Vagina (tissue), 2 donors: ENCODE measurements around the gene POU3F3. TPM values are rescaled to one million over a fixed set of nuclear protein-coding genes. Genes with fewer than 3 reads are reported as not detected.
A peak's percentile ranks its signal among the peaks of the same experiment; 100 is the strongest.

ENCODE experiments used
- DNase-seq, 2 donors: peaks; one replicate each; pipeline ENCODE4 v3.0.0-alpha.2; 2017; ENCODE audit errors: extremely low spot score in 2 of 2
- H3K27ac ChIP-seq: fragments of 200-600 bp; sonication (generic); one replicate; pipeline ENCODE4 v1.5.1; 2019
- H3K27me3 ChIP-seq: fragments of 200-600 bp; sonication (generic); one replicate; pipeline ENCODE4 v1.5.1; 2019
- H3K36me3 ChIP-seq, 2 donors: fragments of 200-600 bp; sonication (generic); one replicate each; pipeline ENCODE4 v1.5.1; 2017 to 2019
- H3K4me1 ChIP-seq: fragments of 200-600 bp; sonication (generic); one replicate; pipeline ENCODE4 v1.5.1; 2019
- H3K4me3 ChIP-seq, 2 donors: fragments of 200-600 bp; sonication (generic); 1 replicate in 1 of 2; 2 replicates in 1 of 2; pipeline ENCODE4 v1.5.1; 2016 to 2019
- H3K9me3 ChIP-seq: fragments of 200-600 bp; sonication (generic); one replicate; pipeline ENCODE4 v1.5.1; 2019
- CTCF ChIP-seq, 3 experiments: fragments of 450-650 bp in 2 of 3; fragments of 200-600 bp in 1 of 3; sonication (generic) in 1 of 3; IDR thresholded peaks; one replicate each; pipeline ENCODE4 v1.5.1; 2017 to 2019; ENCODE audit warnings: antibody characterized with exemption in 3 of 3, mild to moderate bottlenecking in 2 of 3, moderate library complexity in 2 of 3
- POLR2A ChIP-seq, 2 donors: fragments of 450-650 bp; IDR thresholded peaks; one replicate each; pipeline ENCODE4 v1.6.1; 2017; ENCODE audit warnings: antibody characterized with exemption in 2 of 2, mild to moderate bottlenecking in 2 of 2, moderate library complexity in 2 of 2
- POLR2AphosphoS5 ChIP-seq, 2 donors: sonication (generic); formaldehyde crosslinking; IDR thresholded peaks; one replicate each; pipeline ENCODE4 v1.9.0; 2017; ENCODE audit warnings: antibody characterized with exemption in 2 of 2, mild to moderate bottlenecking in 2 of 2, low read depth in 1 of 2; ENCODE audit not compliant: insufficient read depth in 1 of 2
- intact Hi-C: fragments of 100-400 bp; cut with DNase I; formaldehyde crosslinking; loops from one replicate; pipeline ENCODE4 v1.15.1; 2023
- small RNA-seq: library from RNA; depleted of rRNA; stranded (forward); fragments of <200 nt; gene quantifications from one replicate; pipeline ENCODE3, GENCODE V24; 2016
- total RNA-seq: library from RNA; depleted of rRNA; stranded (reverse); fragments of >200 nt; gene quantifications from one replicate; pipeline ENCODE4 v1.2.3, GENCODE V29; 2016

Gene POU3F3
- total RNA-seq, 1 donor from 2014 or later = not detected

- TF ChIP-seq CTCF (IDR thresholded peaks at IDR 0.05) (no peak), POLR2A (IDR thresholded peaks at IDR 0.05) (no peak), POLR2AphosphoS5 (IDR thresholded peaks at IDR 0.05; ENCODE audit: insufficient read depth in 1 of 2, low read depth in 1 of 2) (no peak)
- intact Hi-C loops = no loop called here
Measured at GRCh38 chr2:104901037-104901881, 47.3 kb downstream of the POU3F3 start.

GRCh38 chr2:104902317-104902716 is 48.4 kb downstream of the POU3F3 start:
- no peak overlapping the region for H3K27ac ChIP-seq
- TF ChIP-seq POLR2A (IDR thresholded peaks at IDR 0.05) = no peak
- TF ChIP-seq POLR2AphosphoS5 (IDR thresholded peaks at IDR 0.05; ENCODE audit: insufficient read depth in 1 of 2, low read depth in 1 of 2) = no peak
- H3K36me3 ChIP-seq = no peaks in the 10 kb centered on the region
- no peaks in the 10 kb centered on the region for H3K9me3 ChIP-seq
- intact Hi-C loops = no loop called here
- peak in 1 of 2 donors; percentile 3 for DNase-seq
- H3K4me1 ChIP-seq = no peaks in the 10 kb centered on the region
- no peak overlapping the region for H3K4me3 ChIP-seq
- no peaks in the 10 kb centered on the region for H3K27me3 ChIP-seq

More at GRCh38 chr2:104901037-104901881, 47.3 kb downstream of the POU3F3 start:
- Histone ChIP-seq H3K4me3 (no peak overlapping the region), H3K36me3 (no peaks in the 10 kb centered on the region), H3K9me3 (no peaks in the 10 kb centered on the region), H3K27ac (no peak overlapping the region), H3K4me1 (no peaks in the 10 kb centered on the region), H3K27me3 (no peaks in the 10 kb centered on the region)
- DNase-seq = peak in 1 of 2 donors; percentile 49

Small RNA genes lying within 50 kb of the gene (small RNA-seq; reads per million reads assigned to genes)
- not detected for gene AC018730.1

Other genes starting within 250 kb of the POU3F3 start
- gene MRPS9, start 184.0 kb downstream of the POU3F3 start, total RNA-seq = 16.0 TPM